ENCODE measurements around the gene CREG1. TPM values are rescaled to one million over a fixed set of nuclear protein-coding genes. Genes with fewer than 3 reads are reported as not detected.

The CREG1 gene
- polyA plus RNA-seq, 2 of the 4 experiments (the other 2 are of a cell fraction), result 70.2 to 129 TPM

DNA sequence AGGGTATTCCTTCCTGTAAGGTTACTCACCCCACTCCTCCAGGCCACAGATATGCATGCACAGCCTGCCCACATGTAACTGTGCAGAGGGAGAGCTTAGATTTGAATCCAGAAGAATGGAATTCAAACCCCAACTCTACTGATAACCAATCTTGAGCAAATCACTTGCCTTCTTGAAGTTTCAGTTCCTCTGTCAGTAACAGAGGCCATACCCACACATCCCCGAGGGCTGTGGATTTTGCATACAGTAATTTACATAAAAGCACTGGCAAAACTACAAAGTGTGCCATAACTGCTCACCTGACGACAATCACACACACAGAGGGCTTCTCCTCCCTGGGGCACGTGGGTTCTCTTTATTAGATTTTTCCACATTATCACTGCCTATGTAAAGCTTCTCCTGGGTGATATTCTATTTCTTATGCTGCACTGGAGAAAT lies 53.9 kb downstream of the CREG1 start (continued):
- TF ChIP-seq, protein P1, sequence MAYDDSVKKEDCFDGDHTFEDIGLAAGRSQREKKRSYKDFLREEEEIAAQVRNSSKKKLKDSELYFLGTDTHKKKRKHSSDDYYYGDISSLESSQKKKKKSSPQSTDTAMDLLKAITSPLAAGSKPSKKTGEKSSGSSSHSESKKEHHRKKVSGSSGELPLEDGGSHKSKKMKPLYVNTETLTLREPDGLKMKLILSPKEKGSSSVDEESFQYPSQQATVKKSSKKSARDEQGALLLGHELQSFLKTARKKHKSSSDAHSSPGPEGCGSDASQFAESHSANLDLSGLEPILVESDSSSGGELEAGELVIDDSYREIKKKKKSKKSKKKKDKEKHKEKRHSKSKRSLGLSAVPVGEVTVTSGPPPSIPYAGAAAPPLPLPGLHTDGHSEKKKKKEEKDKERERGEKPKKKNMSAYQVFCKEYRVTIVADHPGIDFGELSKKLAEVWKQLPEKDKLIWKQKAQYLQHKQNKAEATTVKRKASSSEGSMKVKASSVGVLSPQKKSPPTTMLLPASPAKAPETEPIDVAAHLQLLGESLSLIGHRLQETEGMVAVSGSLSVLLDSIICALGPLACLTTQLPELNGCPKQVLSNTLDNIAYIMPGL (CRISPR knock-in tag; IDR thresholded peaks at IDR 0.05; ENCODE audit: borderline replicate concordance), result no peak
- TF ChIP-seq HES2 (IDR thresholded peaks at IDR 0.05) (no peak), JUNB (IDR thresholded peaks at IDR 0.05) (no peak), POLR2AphosphoS2 (conservative IDR thresholded peaks at IDR 0.05; ENCODE audit: low read length) (no peak), CBX2 (IDR thresholded peaks at IDR 0.05; ENCODE audit: borderline replicate concordance, low read depth) (no peak)
- TF ChIP-seq, protein P2, sequence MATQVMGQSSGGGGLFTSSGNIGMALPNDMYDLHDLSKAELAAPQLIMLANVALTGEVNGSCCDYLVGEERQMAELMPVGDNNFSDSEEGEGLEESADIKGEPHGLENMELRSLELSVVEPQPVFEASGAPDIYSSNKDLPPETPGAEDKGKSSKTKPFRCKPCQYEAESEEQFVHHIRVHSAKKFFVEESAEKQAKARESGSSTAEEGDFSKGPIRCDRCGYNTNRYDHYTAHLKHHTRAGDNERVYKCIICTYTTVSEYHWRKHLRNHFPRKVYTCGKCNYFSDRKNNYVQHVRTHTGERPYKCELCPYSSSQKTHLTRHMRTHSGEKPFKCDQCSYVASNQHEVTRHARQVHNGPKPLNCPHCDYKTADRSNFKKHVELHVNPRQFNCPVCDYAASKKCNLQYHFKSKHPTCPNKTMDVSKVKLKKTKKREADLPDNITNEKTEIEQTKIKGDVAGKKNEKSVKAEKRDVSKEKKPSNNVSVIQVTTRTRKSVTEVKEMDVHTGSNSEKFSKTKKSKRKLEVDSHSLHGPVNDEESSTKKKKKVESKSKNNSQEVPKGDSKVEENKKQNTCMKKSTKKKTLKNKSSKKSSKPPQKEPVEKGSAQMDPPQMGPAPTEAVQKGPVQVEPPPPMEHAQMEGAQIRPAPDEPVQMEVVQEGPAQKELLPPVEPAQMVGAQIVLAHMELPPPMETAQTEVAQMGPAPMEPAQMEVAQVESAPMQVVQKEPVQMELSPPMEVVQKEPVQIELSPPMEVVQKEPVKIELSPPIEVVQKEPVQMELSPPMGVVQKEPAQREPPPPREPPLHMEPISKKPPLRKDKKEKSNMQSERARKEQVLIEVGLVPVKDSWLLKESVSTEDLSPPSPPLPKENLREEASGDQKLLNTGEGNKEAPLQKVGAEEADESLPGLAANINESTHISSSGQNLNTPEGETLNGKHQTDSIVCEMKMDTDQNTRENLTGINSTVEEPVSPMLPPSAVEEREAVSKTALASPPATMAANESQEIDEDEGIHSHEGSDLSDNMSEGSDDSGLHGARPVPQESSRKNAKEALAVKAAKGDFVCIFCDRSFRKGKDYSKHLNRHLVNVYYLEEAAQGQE (IDR thresholded peaks at IDR 0.05), result no peak

DNA sequence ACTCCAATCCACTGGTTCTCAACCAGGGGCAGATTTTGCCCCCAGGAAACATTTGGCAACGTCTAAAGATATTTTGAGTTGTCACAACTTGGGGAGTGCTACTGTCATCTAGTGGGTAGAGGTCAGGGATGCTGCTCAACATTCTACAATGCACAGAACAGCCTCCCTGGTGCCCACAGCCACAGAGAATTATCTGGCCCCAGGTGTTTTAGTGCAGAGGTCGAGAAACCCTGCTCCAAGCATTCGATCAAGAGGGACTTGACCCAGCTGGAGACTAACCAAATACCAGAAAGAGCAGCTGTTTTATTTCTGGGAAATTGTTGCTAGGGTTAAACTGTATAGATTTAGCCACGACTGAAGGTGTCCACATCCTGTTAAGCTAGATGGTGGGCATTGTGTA lies 54.5 kb downstream of the CREG1 start:
- Histone ChIP-seq H3K4me3 (no peak overlapping the region), H3K27ac (no peak overlapping the region), H3K4me2 (no peak overlapping the region), H3K9me3 (no peaks in the 10 kb centered on the region), H3K4me1 (no peaks in the 10 kb centered on the region)
- DNase-seq (ENCODE audit: low read depth in 1 of 2, low spot score in 1 of 2), result no peak
- FAIRE-seq, result no peak
- ChIA-PET CTCF (interaction anchor here (1.0 kb wide), 1 partner anchor 16 kb away, joined by 3 read pairs; no protein-coding TSS in a partner anchor), POLR2A (no interaction called here)
- no peak for ATAC-seq
- TF ChIP-seq NPAS2 (CRISPR knock-in tag; IDR thresholded peaks at IDR 0.05; ENCODE audit: borderline replicate concordance) (no peak), EP300 (IDR thresholded peaks at IDR 0.05) (no peak), GATA3 (IDR thresholded peaks at IDR 0.05; ENCODE audit: borderline replicate concordance) (no peak), HEYL (CRISPR knock-in tag; IDR thresholded peaks at IDR 0.05) (no peak), RAD21 (conservative IDR thresholded peaks at IDR 0.05 in 1 of 2, IDR thresholded peaks at IDR 0.05 in 1 of 2) (no peak), MAZ (IDR thresholded peaks at IDR 0.05; ENCODE audit: borderline replicate concordance, low read depth, low read length) (no peak), CHD2 (IDR thresholded peaks at IDR 0.05; ENCODE audit: low read length, partially characterized antibody) (no peak), HOXA7 (CRISPR knock-in tag; IDR thresholded peaks at IDR 0.05) (no peak)
- TF ChIP-seq, protein P1 (CRISPR knock-in tag; IDR thresholded peaks at IDR 0.05; ENCODE audit: borderline replicate concordance), result no peak
- TF ChIP-seq, protein P3, sequence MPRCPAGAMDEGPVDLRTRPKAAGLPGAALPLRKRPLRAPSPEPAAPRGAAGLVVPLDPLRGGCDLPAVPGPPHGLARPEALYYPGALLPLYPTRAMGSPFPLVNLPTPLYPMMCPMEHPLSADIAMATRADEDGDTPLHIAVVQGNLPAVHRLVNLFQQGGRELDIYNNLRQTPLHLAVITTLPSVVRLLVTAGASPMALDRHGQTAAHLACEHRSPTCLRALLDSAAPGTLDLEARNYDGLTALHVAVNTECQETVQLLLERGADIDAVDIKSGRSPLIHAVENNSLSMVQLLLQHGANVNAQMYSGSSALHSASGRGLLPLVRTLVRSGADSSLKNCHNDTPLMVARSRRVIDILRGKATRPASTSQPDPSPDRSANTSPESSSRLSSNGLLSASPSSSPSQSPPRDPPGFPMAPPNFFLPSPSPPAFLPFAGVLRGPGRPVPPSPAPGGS (IDR thresholded peaks at IDR 0.05), result no peak
- WGBS (ENCODE audit: missing lambda C conversion rate), result 15% methylated on average over 4 of the region's 4 CpGs

Data from A549 (cell line).